ENCODE measurements around the gene PPP1R36.

PPP1R36 gene

GRCh38 chr14:64572386-64573104, 22.8 kb downstream of the PPP1R36 start:
- H3K4me3 ChIP-seq (ENCODE audit: low read depth, low read length): no peak overlapping the region
- TF ChIP-seq, protein P1, sequence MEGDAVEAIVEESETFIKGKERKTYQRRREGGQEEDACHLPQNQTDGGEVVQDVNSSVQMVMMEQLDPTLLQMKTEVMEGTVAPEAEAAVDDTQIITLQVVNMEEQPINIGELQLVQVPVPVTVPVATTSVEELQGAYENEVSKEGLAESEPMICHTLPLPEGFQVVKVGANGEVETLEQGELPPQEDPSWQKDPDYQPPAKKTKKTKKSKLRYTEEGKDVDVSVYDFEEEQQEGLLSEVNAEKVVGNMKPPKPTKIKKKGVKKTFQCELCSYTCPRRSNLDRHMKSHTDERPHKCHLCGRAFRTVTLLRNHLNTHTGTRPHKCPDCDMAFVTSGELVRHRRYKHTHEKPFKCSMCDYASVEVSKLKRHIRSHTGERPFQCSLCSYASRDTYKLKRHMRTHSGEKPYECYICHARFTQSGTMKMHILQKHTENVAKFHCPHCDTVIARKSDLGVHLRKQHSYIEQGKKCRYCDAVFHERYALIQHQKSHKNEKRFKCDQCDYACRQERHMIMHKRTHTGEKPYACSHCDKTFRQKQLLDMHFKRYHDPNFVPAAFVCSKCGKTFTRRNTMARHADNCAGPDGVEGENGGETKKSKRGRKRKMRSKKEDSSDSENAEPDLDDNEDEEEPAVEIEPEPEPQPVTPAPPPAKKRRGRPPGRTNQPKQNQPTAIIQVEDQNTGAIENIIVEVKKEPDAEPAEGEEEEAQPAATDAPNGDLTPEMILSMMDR (IDR thresholded peaks at IDR 0.05; ENCODE audit: borderline replicate concordance, insufficient read depth, low read depth, low read length): no peak

DNA sequence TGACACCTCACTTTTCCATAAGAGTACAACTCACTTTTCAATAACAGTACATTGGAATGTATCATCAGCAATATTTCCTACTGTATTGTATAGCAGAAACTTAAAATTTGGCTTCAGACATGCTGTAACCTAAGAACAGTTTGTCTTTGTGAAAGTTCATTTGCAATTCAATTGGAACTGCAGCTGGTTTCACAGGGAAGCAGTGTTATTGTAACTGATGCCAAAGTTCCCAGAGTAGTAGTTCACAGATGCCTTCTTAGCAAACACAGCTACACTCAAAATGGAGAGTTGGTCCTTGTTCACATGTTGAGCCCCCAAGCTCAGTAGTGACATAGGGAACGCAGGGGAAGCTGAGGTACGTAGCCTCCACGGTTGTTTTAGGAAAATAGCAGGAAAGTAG, 23.3 kb downstream of the PPP1R36 start:
- TF ChIP-seq, protein P1 (IDR thresholded peaks at IDR 0.05; ENCODE audit: borderline replicate concordance, insufficient read depth, low read depth, low read length): no peak
- H3K4me3 ChIP-seq (ENCODE audit: low read depth, low read length): no peak overlapping the region

DNA sequence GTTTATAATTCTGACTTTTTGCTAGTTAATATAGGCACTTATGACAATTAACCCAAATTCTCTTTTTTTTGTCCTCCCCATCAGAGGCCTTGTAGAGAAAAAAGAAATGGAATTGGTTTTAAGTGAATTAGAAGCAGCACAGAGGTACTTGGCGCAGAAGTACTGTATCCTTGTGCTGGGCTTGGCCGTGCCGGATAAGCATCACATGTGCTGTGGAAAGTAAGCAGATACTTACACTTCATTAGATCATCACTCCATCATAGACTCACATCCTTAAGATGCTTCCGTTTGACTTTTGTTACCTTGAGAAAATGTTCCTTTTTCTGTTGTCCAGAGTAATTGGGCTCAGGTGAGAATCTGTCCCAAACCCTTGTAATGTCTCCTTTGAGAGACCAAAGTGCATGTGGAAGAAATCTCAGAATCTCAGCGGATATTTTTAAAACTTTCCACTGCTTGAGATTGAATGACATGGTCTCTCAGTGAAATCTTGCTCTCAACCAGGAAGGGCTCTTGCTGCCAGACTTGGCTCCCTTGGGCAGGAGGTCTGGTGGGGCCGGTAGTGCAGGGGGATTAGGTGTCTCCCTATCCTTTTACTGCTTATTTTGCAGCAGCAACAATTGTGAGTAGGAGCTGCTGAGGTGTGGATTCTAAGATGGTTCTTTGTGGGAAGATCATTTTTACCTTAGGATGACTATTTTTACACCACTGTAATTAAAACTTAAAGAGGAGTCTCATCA, 24.8 kb downstream of the PPP1R36 start:
- no peak overlapping the region for H3K4me3 ChIP-seq (ENCODE audit: low read depth, low read length)
- TF ChIP-seq, protein P1 (IDR thresholded peaks at IDR 0.05; ENCODE audit: borderline replicate concordance, insufficient read depth, low read depth, low read length): no peak

GRCh38 chr14:64577211-64577610, 27.4 kb downstream of the PPP1R36 start:
- TF ChIP-seq, protein P1 (IDR thresholded peaks at IDR 0.05; ENCODE audit: borderline replicate concordance, insufficient read depth, low read depth, low read length): no peak
- no peak overlapping the region for H3K4me3 ChIP-seq (ENCODE audit: low read depth, low read length)

- no peak overlapping the region for H3K4me3 ChIP-seq (ENCODE audit: low read depth, low read length)
- TF ChIP-seq, protein P1 (IDR thresholded peaks at IDR 0.05; ENCODE audit: borderline replicate concordance, insufficient read depth, low read depth, low read length): no peak
These were observed 30.7 kb downstream of the PPP1R36 start for GRCh38 chr14:64580467-64580866.

DNA sequence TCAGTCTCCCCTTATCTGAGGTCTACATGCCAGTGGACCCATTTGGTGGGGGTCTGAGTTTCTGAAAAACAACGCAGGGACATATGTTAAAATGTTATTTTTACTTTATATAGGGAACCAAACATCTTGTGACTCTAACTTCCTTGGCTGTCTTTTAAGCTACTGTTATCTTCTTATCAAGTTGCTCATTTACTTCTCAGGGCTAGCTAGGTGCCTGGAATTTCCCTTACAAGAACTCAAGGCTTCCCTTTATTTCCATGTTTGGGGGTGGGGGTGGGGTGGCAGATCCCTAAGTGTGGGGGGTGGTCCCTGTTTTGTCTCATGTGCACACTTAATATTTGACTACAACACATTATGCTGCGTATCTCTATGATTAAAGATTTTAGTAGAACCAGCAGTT, 31.6 kb downstream of the PPP1R36 start:
- no peak overlapping the region for H3K4me3 ChIP-seq (ENCODE audit: low read depth, low read length)
- TF ChIP-seq, protein P1 (IDR thresholded peaks at IDR 0.05; ENCODE audit: borderline replicate concordance, insufficient read depth, low read depth, low read length): no peak

DNA sequence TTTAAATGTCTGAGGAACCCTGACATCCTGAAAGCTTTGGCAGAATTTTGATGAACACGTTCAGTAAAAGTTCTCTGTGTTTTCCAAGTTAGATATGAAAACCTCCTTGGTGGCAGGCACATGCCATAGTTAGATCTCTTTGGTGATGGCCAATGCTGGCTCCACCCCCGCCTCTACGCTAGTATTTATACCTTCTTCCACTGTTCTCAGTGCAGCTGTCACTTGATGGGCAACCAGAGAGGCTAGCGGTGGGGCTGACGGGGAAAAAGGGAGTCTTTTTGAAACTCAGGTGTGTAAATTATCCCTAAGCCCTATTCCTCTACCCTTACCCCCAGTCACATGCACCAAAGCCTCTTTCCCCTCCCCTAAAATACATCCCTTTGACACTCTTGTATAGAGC, 32.1 kb downstream of the PPP1R36 start:
- TF ChIP-seq, protein P1 (IDR thresholded peaks at IDR 0.05; ENCODE audit: borderline replicate concordance, insufficient read depth, low read depth, low read length): no peak
- H3K4me3 ChIP-seq (ENCODE audit: low read depth, low read length): no peak overlapping the region

All from GM12875 (cell line).